HCT116 (cell line): Measurements from ENCODE around the gene SPATC1L. TPM values are rescaled to one million over a fixed set of nuclear protein-coding genes. Genes with fewer than 3 reads are reported as not detected.

Experiments
- ATAC-seq: fragments of 200-7000 bp; cut with Tn5 transposase; 2 replicates; pipeline ENCODE4 v1.9.1; 2020; ENCODE audit warnings: mild to moderate bottlenecking, moderate library complexity
- BruUV-seq: library from RNA; stranded (reverse); fragments of 400-500 nt; replicated peaks from 2 replicates; lab custom pipeline; 2021; lab: Mats Ljungman, UMichigan
- CTCF ChIA-PET: fragments of 300-600 bp; sonication (Branson Sonifier 250); formaldehyde crosslinking; loops from one replicate; lab custom pipeline; 2021; ENCODE audit warnings: antibody characterized with exemption; lab: Charles Lee
- POLR2A ChIA-PET: fragments of 300-600, 350-600 bp; sonication (Branson Sonifier 250); formaldehyde crosslinking; loops from one replicate; lab custom pipeline; 2021; ENCODE audit warnings: antibody characterized with exemption; lab: Charles Lee
- RAD21 ChIA-PET, 2 experiments: fragments of 300-600 bp; sonication (Branson Sonifier 250); formaldehyde crosslinking; loops; one replicate each; lab custom pipeline; 2023; ENCODE audit warnings: low total read pairs in 2 of 2; ENCODE audit not compliant: uncharacterized antibody in 2 of 2, unreplicated experiment in 2 of 2, low non-redundant PET in 1 of 2; lab: Charles Lee
- DNase-seq: peaks from one replicate; pipeline ENCODE4 v3.0.0-alpha.2; 2010; ENCODE audit warnings: low read depth, low spot score
- H2AFZ ChIP-seq: fragments of 200-600 bp; shearing (Covaris generic), sonication (generic); 2 replicates; pipeline ENCODE4 v1.6.1; 2017; ENCODE audit warnings: low read depth, mixed run types, mixed read lengths, antibody characterized with exemption, low read length; ENCODE audit not compliant: poor library complexity, severe bottlenecking
- H3K27ac ChIP-seq: 2 replicates; pipeline ENCODE4 v1.5.1; 2012; ENCODE audit warnings: low read depth, low read length
- H3K27me3 ChIP-seq: fragments of 200-600 bp; sonication (generic); 2 replicates; pipeline ENCODE4 v1.6.1; 2016; ENCODE audit warnings: mixed run types, low read length, mixed read lengths; ENCODE audit not compliant: insufficient read depth
- H3K36me3 ChIP-seq, 2 experiments: fragments of 200-500 bp in 1 of 2; fragments of 200-600 bp in 1 of 2; sonication (Bioruptor generic) in 1 of 2; sonication (generic) in 1 of 2; 2 replicates each; pipeline versions ENCODE4 v1.5.1 to v1.6.1; 2014 to 2016; ENCODE audit warnings: low read length in 2 of 2, inconsistent platforms in 1 of 2, mixed read lengths in 1 of 2, mixed run types in 1 of 2; ENCODE audit not compliant: insufficient read depth in 2 of 2, control insufficient read depth in 1 of 2
- H3K4me1 ChIP-seq, 2 experiments: fragments of 200-600 bp in 1 of 2; sonication (generic) in 1 of 2; 2 replicates each; pipeline versions ENCODE4 v1.5.1 to v1.6.1; 2012 to 2017; ENCODE audit warnings: low read length in 2 of 2, inconsistent platforms in 1 of 2, mild to moderate bottlenecking in 1 of 2, mixed read lengths in 1 of 2, mixed run types in 1 of 2, moderate library complexity in 1 of 2; ENCODE audit not compliant: insufficient read depth in 2 of 2, control insufficient read depth in 1 of 2
- H3K4me2 ChIP-seq: fragments of 200-600 bp; sonication (generic); 2 replicates; pipeline ENCODE4 v1.6.1; 2017; ENCODE audit warnings: mixed run types, low read length, mixed read lengths
- H3K4me3 ChIP-seq, 2 experiments: fragments of 200-600 bp in 1 of 2; sonication (generic) in 1 of 2; replicated peaks in 1 of 2; 2 replicates each; pipeline ENCODE4 v1.5.1; 2011 to 2016; ENCODE audit warnings: low read length in 2 of 2, control low read depth in 1 of 2, low read depth in 1 of 2, mild to moderate bottlenecking in 1 of 2, mixed read lengths in 1 of 2, mixed run types in 1 of 2
- H3K79me2 ChIP-seq: fragments of 200-600 bp; sonication (generic); 2 replicates; pipeline ENCODE4 v1.6.1; 2017; ENCODE audit warnings: mild to moderate bottlenecking, mixed run types, low read length, moderate library complexity, mixed read lengths; ENCODE audit not compliant: insufficient read depth
- H3K9ac ChIP-seq: fragments of 200-600 bp; sonication (generic); 2 replicates; pipeline ENCODE4 v1.6.1; 2016; ENCODE audit warnings: low read length, mixed read lengths
- H3K9me2 ChIP-seq: fragments of 200-600 bp; sonication (generic), shearing (Covaris generic); 2 replicates; pipeline ENCODE4 v1.6.1; 2017; ENCODE audit warnings: mixed run types, mild to moderate bottlenecking, moderate library complexity; ENCODE audit not compliant: insufficient read depth
- H3K9me3 ChIP-seq, 2 experiments: fragments of 200-500 bp in 1 of 2; fragments of 200-600 bp in 1 of 2; sonication (Bioruptor generic) in 1 of 2; sonication (generic) in 1 of 2; 2 replicates each; pipeline ENCODE4 v1.6.1; 2014 to 2017; ENCODE audit warnings: low read length in 2 of 2, mixed read lengths in 2 of 2, inconsistent platforms in 1 of 2, low read depth in 1 of 2, mild to moderate bottlenecking in 1 of 2, mixed run types in 1 of 2, moderate library complexity in 1 of 2; ENCODE audit not compliant: control insufficient read depth in 1 of 2, insufficient read depth in 1 of 2
- H4K20me1 ChIP-seq: fragments of 200-600 bp; sonication (generic), shearing (Covaris generic); 2 replicates; pipeline ENCODE4 v1.6.1; 2017; ENCODE audit warnings: mixed run types, mild to moderate bottlenecking, moderate library complexity; ENCODE audit not compliant: insufficient read depth
- ATF3 ChIP-seq: IDR thresholded peaks from 2 replicates; pipeline ENCODE4 v1.6.1; 2012
- CEBPB ChIP-seq: IDR thresholded peaks from 2 replicates; pipeline ENCODE4 v1.6.1; 2012; ENCODE audit warnings: low read depth
- EGR1 ChIP-seq: IDR thresholded peaks from 2 replicates; pipeline ENCODE4 v1.6.1; 2012; ENCODE audit warnings: low read depth
- ELF1 ChIP-seq: IDR thresholded peaks from 2 replicates; pipeline ENCODE4 v1.6.1; 2012; ENCODE audit warnings: low read depth, borderline replicate concordance
- EZH2 ChIP-seq: fragments of 200-600 bp; sonication (generic); IDR thresholded peaks from 2 replicates; pipeline ENCODE4 v1.6.1; 2017; ENCODE audit warnings: antibody characterized with exemption, mixed run types
- EZH2phosphoT487 ChIP-seq: fragments of 200-600 bp; IDR thresholded peaks from 2 replicates; pipeline ENCODE4 v1.6.1; 2018; ENCODE audit warnings: antibody characterized with exemption, borderline replicate concordance
- FOSL1 ChIP-seq: IDR thresholded peaks from 2 replicates; pipeline ENCODE4 v1.6.1; 2012; ENCODE audit warnings: low read depth
- JUND ChIP-seq: IDR thresholded peaks from 2 replicates; pipeline ENCODE4 v1.6.1; 2012
- MAX ChIP-seq: IDR thresholded peaks from 2 replicates; pipeline ENCODE4 v1.6.1; 2012
- RAD21 ChIP-seq: IDR thresholded peaks from 2 replicates; pipeline ENCODE4 v1.6.1; 2012; ENCODE audit warnings: low read depth, mild to moderate bottlenecking
- REST ChIP-seq: IDR thresholded peaks from 2 replicates; pipeline ENCODE4 v1.6.1; 2012; ENCODE audit warnings: low read depth
- SIN3A ChIP-seq: IDR thresholded peaks from 2 replicates; pipeline ENCODE4 v1.6.1; 2012; ENCODE audit warnings: low read depth
- SP1 ChIP-seq: IDR thresholded peaks from 2 replicates; pipeline ENCODE4 v1.6.1; 2012; ENCODE audit warnings: low read depth
- SRF ChIP-seq: IDR thresholded peaks from 2 replicates; pipeline ENCODE4 v1.6.1; 2012; ENCODE audit warnings: low read depth
- YY1 ChIP-seq: IDR thresholded peaks from 2 replicates; pipeline ENCODE4 v1.6.1; 2011; ENCODE audit warnings: low read length, low read depth, moderate library complexity, mild to moderate bottlenecking; ENCODE audit not compliant: insufficient replicate concordance; ENCODE audit errors: extremely low read depth
- ZFX ChIP-seq: fragments of 450-650 bp; IDR thresholded peaks from 2 replicates; pipeline ENCODE4 v1.6.1; 2017
- ZNF274 ChIP-seq: fragments of 200-500 bp; sonication (Bioruptor generic); IDR thresholded peaks from 2 replicates; pipeline ENCODE4 v1.6.1; 2014; ENCODE audit warnings: mild to moderate bottlenecking, low read depth, low read length, inconsistent platforms
- intact Hi-C: fragments of 100-400 bp; cut with micrococcal nuclease; formaldehyde crosslinking; loops from 2 replicates; pipeline ENCODE4 v1.10.0; 2022
- total RNA-seq: library from RNA; stranded (reverse); gene quantifications from one replicate; pipeline ENCODE4 v1.2.1, GENCODE V29; 2021; ENCODE audit not compliant: unreplicated experiment
- TF ChIP-seq, protein P1 (sequence below): IDR thresholded peaks from 2 replicates; pipeline ENCODE4 v1.6.1; 2011; ENCODE audit warnings: mild to moderate bottlenecking, low read length, moderate library complexity; ENCODE audit not compliant: insufficient replicate concordance; ENCODE audit errors: extremely low read depth

Gene SPATC1L
- total RNA-seq, 1 experiment from 2014 or later = 1.3 TPM

GRCh38 chr21:46181953-46182547 lies 2.2 kb downstream of the SPATC1L start:
- H3K27me3 ChIP-seq = no peaks in the 10 kb centered on the region
- no peak overlapping the region for H3K4me2 ChIP-seq
- H3K4me3 ChIP-seq = no peak overlapping the region
- no TSS peak for BruUV-seq
- DNase-seq = no peak
- no peak overlapping the region for H3K9ac ChIP-seq
- no peak overlapping the region for H3K27ac ChIP-seq
- TF ChIP-seq SRF (no peak), RAD21 (no peak), SP1 (no peak), JUND (no peak), EZH2 (no peak), EGR1 (no peak), CEBPB (no peak), REST (no peak), ATF3 (no peak), YY1 (no peak), ZFX (no peak), FOSL1 (no peak), EZH2phosphoT487 (no peak), ELF1 (no peak), SIN3A (no peak), ZNF274 (no peak), MAX (no peak)
- TF ChIP-seq, protein P1, sequence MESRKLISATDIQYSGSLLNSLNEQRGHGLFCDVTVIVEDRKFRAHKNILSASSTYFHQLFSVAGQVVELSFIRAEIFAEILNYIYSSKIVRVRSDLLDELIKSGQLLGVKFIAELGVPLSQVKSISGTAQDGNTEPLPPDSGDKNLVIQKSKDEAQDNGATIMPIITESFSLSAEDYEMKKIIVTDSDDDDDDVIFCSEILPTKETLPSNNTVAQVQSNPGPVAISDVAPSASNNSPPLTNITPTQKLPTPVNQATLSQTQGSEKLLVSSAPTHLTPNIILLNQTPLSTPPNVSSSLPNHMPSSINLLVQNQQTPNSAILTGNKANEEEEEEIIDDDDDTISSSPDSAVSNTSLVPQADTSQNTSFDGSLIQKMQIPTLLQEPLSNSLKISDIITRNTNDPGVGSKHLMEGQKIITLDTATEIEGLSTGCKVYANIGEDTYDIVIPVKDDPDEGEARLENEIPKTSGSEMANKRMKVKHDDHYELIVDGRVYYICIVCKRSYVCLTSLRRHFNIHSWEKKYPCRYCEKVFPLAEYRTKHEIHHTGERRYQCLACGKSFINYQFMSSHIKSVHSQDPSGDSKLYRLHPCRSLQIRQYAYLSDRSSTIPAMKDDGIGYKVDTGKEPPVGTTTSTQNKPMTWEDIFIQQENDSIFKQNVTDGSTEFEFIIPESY = no peak
- TF ChIP-seq, all 23 proteins: peak for 0
- RAD21 ChIA-PET = no interaction called here
- peaks cover 0 to 1% of the 10 kb centered on the region in 2 experiments; a peak in 1 of 4 replicates for H3K9me3 ChIP-seq
- ATAC-seq = no peak
- POLR2A ChIA-PET = no interaction called here
- intact Hi-C loops = no loop called here
- H3K4me1 ChIP-seq = no peaks in the 10 kb centered on the region
- H3K36me3 ChIP-seq = no peaks in the 10 kb centered on the region
- no peak overlapping the region for H2AFZ ChIP-seq
- no peaks in the 10 kb centered on the region for H3K9me2 ChIP-seq
- H4K20me1 ChIP-seq = no peaks in the 10 kb centered on the region
- no peaks in the 10 kb centered on the region for H3K79me2 ChIP-seq
- CTCF ChIA-PET = no interaction called here
